ENCODE measurements around the gene TLK1. TPM values are rescaled to one million over a fixed set of nuclear protein-coding genes. Genes with fewer than 3 reads are reported as not detected.

The TLK1 gene
- total and polyA plus RNA-seq, 2 experiments from 2014 or later = 9.2 to 21.8 TPM

DNA sequence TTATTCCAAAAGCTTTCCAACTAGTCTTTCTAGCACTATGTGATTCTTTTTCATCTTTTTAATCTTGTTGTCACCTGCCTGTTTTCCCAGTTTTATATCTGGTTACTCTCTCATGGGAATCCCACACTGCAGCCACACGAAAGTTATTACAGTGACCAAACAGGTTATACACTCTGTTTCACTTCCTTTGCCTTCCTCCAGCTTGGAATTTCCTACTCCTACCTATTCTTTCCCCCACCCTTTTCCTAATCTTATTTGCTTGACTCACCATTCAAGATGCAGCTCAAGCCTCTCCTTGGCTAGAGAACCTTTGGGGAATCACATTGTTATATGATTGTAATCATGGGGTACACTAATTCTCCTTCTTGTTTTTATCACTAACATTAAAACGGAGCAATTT is 13.4 kb upstream of the TLK1 start:
- Histone ChIP-seq H2AFZ (no peak overlapping the region), H3K79me2 (no peaks in the 10 kb centered on the region), H3K27ac (no peak overlapping the region), H4K20me1 (ENCODE audit: insufficient read depth, poor library complexity, severe bottlenecking) (no peaks in the 10 kb centered on the region), H3K4me1 (ENCODE audit: insufficient read depth) (no peaks in the 10 kb centered on the region), H3K27me3 (no peaks in the 10 kb centered on the region), H3K9me2 (replicated peaks; ENCODE audit: insufficient read depth) (no peaks in the 10 kb centered on the region), H3K4me2 (no peak overlapping the region), H3K9me3 (ENCODE audit: low read depth) (no peaks in the 10 kb centered on the region), H3K36me3 (replicated peaks; ENCODE audit: insufficient read depth, low read depth) (no peaks in the 10 kb centered on the region), H3K4me3 (no peak overlapping the region)
- WGBS (ENCODE audit: low lambda C conversion rate, missing lambda C conversion rate) = 78% methylated on average over 2 of the region's 2 CpGs
- TF ChIP-seq EZH2phosphoT487 (IDR thresholded peaks at IDR 0.05; ENCODE audit: low read depth, severe bottlenecking, unreplicated experiment) (no peak), EZH2 (IDR thresholded peaks at IDR 0.05; ENCODE audit: borderline replicate concordance) (no peak)
- TF ChIP-seq, protein P1, sequence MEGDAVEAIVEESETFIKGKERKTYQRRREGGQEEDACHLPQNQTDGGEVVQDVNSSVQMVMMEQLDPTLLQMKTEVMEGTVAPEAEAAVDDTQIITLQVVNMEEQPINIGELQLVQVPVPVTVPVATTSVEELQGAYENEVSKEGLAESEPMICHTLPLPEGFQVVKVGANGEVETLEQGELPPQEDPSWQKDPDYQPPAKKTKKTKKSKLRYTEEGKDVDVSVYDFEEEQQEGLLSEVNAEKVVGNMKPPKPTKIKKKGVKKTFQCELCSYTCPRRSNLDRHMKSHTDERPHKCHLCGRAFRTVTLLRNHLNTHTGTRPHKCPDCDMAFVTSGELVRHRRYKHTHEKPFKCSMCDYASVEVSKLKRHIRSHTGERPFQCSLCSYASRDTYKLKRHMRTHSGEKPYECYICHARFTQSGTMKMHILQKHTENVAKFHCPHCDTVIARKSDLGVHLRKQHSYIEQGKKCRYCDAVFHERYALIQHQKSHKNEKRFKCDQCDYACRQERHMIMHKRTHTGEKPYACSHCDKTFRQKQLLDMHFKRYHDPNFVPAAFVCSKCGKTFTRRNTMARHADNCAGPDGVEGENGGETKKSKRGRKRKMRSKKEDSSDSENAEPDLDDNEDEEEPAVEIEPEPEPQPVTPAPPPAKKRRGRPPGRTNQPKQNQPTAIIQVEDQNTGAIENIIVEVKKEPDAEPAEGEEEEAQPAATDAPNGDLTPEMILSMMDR (IDR thresholded peaks at IDR 0.05; ENCODE audit: poor library complexity) = no peak
- DNase-seq (ENCODE audit: low spot score) = no peak

DNA sequence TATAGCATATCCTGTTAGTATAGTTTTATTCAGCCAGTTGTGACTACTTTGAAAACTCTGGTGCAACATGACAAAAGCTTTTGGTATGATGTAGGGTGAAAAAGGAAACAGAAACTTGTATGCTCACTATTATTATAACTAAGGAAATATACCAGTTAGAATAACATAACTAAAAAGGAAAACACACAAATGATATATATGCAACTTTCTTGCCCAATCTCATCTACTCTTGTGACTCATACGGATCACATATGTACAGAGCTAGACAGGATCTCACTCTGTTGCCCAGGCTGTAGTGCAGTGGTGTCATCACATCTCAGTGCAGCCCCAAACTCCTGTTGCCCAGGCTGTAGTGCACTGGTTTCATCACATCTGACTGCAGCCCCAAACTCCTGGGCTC is 12.4 kb upstream of the TLK1 start:
- WGBS (ENCODE audit: low lambda C conversion rate, missing lambda C conversion rate) = 93% methylated on average over 1 of the region's 1 CpG
- DNase-seq (ENCODE audit: low spot score) = no peak
- Histone ChIP-seq H3K27ac (no peak overlapping the region), H3K4me1 (ENCODE audit: insufficient read depth) (no peaks in the 10 kb centered on the region), H3K36me3 (replicated peaks; ENCODE audit: insufficient read depth, low read depth) (no peaks in the 10 kb centered on the region), H3K27me3 (no peaks in the 10 kb centered on the region), H3K9me3 (ENCODE audit: low read depth) (no peaks in the 10 kb centered on the region), H2AFZ (no peak overlapping the region), H3K9me2 (replicated peaks; ENCODE audit: insufficient read depth) (no peaks in the 10 kb centered on the region), H4K20me1 (ENCODE audit: insufficient read depth, poor library complexity, severe bottlenecking) (no peaks in the 10 kb centered on the region), H3K79me2 (no peaks in the 10 kb centered on the region), H3K4me2 (no peak overlapping the region), H3K4me3 (no peak overlapping the region)
- TF ChIP-seq EZH2phosphoT487 (IDR thresholded peaks at IDR 0.05; ENCODE audit: low read depth, severe bottlenecking, unreplicated experiment) (no peak), EZH2 (IDR thresholded peaks at IDR 0.05; ENCODE audit: borderline replicate concordance) (no peak)
- TF ChIP-seq, protein P1 (IDR thresholded peaks at IDR 0.05; ENCODE audit: poor library complexity) = no peak

DNA sequence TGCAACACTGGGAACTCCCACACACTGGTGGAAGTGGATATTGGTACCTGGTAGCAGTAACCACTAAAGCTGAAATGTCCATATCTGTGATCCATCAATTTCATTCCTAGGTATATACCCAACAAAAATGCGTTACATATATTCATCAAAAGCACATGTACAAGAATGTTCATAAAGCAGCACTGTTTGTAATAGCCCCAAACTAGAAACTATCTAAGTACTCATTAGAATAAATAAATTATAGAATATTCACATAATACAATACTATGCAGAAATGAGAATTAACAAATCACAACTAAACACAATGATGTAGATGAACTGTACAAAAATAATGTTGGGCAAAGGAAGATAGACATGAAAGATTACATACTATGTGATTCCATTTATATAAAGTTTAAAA is 11.1 kb upstream of the TLK1 start:
- Histone ChIP-seq H4K20me1 (ENCODE audit: insufficient read depth, poor library complexity, severe bottlenecking) (no peaks in the 10 kb centered on the region), H3K36me3 (replicated peaks; ENCODE audit: insufficient read depth, low read depth) (no peaks in the 10 kb centered on the region), H3K9me2 (replicated peaks; ENCODE audit: insufficient read depth) (no peaks in the 10 kb centered on the region), H3K4me1 (ENCODE audit: insufficient read depth) (no peaks in the 10 kb centered on the region), H3K4me2 (no peak overlapping the region), H3K79me2 (no peaks in the 10 kb centered on the region), H3K27ac (no peak overlapping the region), H3K4me3 (no peak overlapping the region), H3K9me3 (ENCODE audit: low read depth) (no peaks in the 10 kb centered on the region), H3K27me3 (no peaks in the 10 kb centered on the region), H2AFZ (no peak overlapping the region)
- DNase-seq (ENCODE audit: low spot score) = no peak
- WGBS (ENCODE audit: low lambda C conversion rate, missing lambda C conversion rate) = 93% methylated on average over 1 of the region's 1 CpG
- TF ChIP-seq EZH2 (IDR thresholded peaks at IDR 0.05; ENCODE audit: borderline replicate concordance) (no peak), EZH2phosphoT487 (IDR thresholded peaks at IDR 0.05; ENCODE audit: low read depth, severe bottlenecking, unreplicated experiment) (no peak)
- TF ChIP-seq, protein P1 (IDR thresholded peaks at IDR 0.05; ENCODE audit: poor library complexity) = no peak

- Histone ChIP-seq H3K27me3 (no peaks in the 10 kb centered on the region), H3K79me2 (no peaks in the 10 kb centered on the region), H3K4me1 (ENCODE audit: insufficient read depth) (no peaks in the 10 kb centered on the region), H3K9me2 (replicated peaks; ENCODE audit: insufficient read depth) (no peaks in the 10 kb centered on the region), H3K27ac (no peak overlapping the region), H3K36me3 (replicated peaks; ENCODE audit: insufficient read depth, low read depth) (no peaks in the 10 kb centered on the region), H2AFZ (no peak overlapping the region), H3K4me2 (no peak overlapping the region), H4K20me1 (ENCODE audit: insufficient read depth, poor library complexity, severe bottlenecking) (no peaks in the 10 kb centered on the region), H3K9me3 (ENCODE audit: low read depth) (no peaks in the 10 kb centered on the region), H3K4me3 (no peak overlapping the region)
- no peak for DNase-seq (ENCODE audit: low spot score)
- TF ChIP-seq EZH2 (IDR thresholded peaks at IDR 0.05; ENCODE audit: borderline replicate concordance) (no peak), EZH2phosphoT487 (IDR thresholded peaks at IDR 0.05; ENCODE audit: low read depth, severe bottlenecking, unreplicated experiment) (no peak)
- TF ChIP-seq, protein P1 (IDR thresholded peaks at IDR 0.05; ENCODE audit: poor library complexity) = no peak
Measured at GRCh38 chr2:171169839-171170238, 9.1 kb upstream of the TLK1 start.
